ENCODE data around the gene RPUSD3.

Gene RPUSD3

GRCh38 chr3:9837701-9838582 lies 5.9 kb downstream of the RPUSD3 start:
- no peak for DNase-seq (ENCODE audit: low read depth, low spot score)
- H3K27ac ChIP-seq: no peak overlapping the region

GRCh38 chr3:9834520-9835380 lies 9.1 kb downstream of the RPUSD3 start:
- DNase-seq (ENCODE audit: low read depth, low spot score): no peak
- no peak overlapping the region for H3K27ac ChIP-seq

GRCh38 chr3:9833078-9833477 lies 10.7 kb downstream of the RPUSD3 start:
- no peak overlapping the region for H3K27ac ChIP-seq
- no peak for DNase-seq (ENCODE audit: low read depth, low spot score)

- H3K27ac ChIP-seq: no peak overlapping the region
- DNase-seq (ENCODE audit: low read depth, low spot score): no peak
Measured at GRCh38 chr3:9831253-9831652, 12.6 kb downstream of the RPUSD3 start.

- DNase-seq (ENCODE audit: low read depth, low spot score): no peak
- no peak overlapping the region for H3K27ac ChIP-seq
Measured at GRCh38 chr3:9828801-9829755, 14.7 kb downstream of the RPUSD3 start.

GRCh38 chr3:9826815-9827573 lies 16.8 kb downstream of the RPUSD3 start:
- DNase-seq (ENCODE audit: low read depth, low spot score): no peak
- no peak overlapping the region for H3K27ac ChIP-seq

GRCh38 chr3:9825451-9826040 lies 18.3 kb downstream of the RPUSD3 start:
- H3K27ac ChIP-seq: no peak overlapping the region
- DNase-seq (ENCODE audit: low read depth, low spot score): no peak

DNA sequence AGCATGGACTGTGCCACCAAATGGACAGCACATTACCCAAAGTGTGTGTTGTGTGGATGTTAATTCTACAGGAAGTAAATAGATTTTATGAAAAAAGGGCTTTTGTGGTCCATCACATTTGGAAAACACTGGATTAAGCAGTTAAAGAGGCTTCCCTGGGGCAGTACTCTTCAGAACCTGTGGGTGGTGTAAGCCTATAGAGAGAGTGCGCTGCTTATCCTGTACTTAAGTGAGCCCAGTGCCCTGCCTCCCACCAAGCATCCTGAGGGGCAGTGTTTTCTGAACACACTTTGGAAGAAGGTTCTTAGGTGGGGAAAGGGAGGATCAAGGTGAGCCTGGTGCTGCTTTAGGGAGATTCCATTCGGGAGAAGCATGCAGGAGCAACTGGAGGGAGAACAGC lies 22.9 kb downstream of the RPUSD3 start:
- no peak overlapping the region for H3K27ac ChIP-seq
- no peak for DNase-seq (ENCODE audit: low read depth, low spot score)

GRCh38 chr3:9820543-9820942 lies 23.3 kb downstream of the RPUSD3 start:
- no peak for DNase-seq (ENCODE audit: low read depth, low spot score)
- H3K27ac ChIP-seq: no peak overlapping the region

DNA sequence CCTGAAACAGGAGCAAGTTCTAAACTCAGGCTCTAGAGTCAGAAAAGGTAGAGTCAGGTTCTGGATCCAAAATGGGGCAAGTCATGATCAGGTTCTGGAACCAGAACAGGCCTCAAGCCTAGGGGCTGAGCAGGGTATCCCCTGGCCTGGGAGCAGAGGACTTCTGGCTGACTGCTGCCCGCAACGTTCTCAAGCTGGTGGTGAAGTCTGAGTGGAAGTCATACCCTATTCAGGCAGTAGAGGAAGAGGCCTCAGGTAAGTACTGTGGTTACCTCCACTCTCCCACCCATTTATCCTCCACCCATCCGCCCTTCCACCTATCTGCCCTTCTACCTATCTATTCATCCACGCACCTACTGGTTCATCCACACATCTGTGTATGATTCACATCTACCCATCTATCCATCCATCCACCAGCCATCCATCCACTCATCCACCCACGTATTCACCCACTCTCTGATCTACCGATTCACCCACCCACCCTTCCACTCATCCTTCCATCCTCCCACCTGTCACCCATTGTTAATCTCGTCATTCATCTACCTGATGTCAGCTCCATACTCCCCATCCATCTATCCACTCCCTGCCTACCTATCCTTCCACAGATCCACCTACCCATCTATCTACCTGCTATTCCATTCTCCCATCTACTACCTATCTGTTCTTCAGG lies 25.0 kb downstream of the RPUSD3 start:
- DNase-seq (ENCODE audit: low read depth, low spot score): no peak
- H3K27ac ChIP-seq: no peak overlapping the region

- no peak overlapping the region for H3K27ac ChIP-seq
- DNase-seq (ENCODE audit: low read depth, low spot score): no peak
Measured at GRCh38 chr3:9817436-9817835, 26.4 kb downstream of the RPUSD3 start.

GRCh38 chr3:9815986-9816385 lies 27.8 kb downstream of the RPUSD3 start:
- no peak for DNase-seq (ENCODE audit: low read depth, low spot score)
- H3K27ac ChIP-seq: no peak overlapping the region

- H3K27ac ChIP-seq: no peak overlapping the region
- no peak for DNase-seq (ENCODE audit: low read depth, low spot score)
Measured at GRCh38 chr3:9812870-9813483, 30.8 kb downstream of the RPUSD3 start.

GRCh38 chr3:9810846-9811245 lies 33.0 kb downstream of the RPUSD3 start:
- no peak overlapping the region for H3K27ac ChIP-seq
- DNase-seq (ENCODE audit: low read depth, low spot score): no peak

DNA sequence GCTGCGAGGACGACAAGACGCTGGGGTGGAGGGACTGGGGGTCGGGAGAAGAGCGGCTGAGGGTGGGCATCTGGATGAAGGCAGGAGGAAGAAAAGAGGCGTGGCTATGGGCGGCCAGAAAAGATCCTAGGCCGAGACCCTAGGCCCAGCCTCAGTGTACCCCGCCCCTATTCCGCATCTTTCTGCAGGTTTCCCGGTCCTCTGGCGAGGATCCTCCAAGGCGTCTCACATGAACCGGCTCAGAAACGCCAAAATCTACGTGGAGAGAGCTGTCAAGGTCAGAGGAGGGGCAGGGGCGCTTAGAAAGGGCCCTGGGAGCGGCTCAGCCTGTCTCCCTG lies 33.4 kb downstream of the RPUSD3 start:
- no peak for DNase-seq (ENCODE audit: low read depth, low spot score)
- peak overlapping the region; percentile 72 for H3K27ac ChIP-seq

DNA sequence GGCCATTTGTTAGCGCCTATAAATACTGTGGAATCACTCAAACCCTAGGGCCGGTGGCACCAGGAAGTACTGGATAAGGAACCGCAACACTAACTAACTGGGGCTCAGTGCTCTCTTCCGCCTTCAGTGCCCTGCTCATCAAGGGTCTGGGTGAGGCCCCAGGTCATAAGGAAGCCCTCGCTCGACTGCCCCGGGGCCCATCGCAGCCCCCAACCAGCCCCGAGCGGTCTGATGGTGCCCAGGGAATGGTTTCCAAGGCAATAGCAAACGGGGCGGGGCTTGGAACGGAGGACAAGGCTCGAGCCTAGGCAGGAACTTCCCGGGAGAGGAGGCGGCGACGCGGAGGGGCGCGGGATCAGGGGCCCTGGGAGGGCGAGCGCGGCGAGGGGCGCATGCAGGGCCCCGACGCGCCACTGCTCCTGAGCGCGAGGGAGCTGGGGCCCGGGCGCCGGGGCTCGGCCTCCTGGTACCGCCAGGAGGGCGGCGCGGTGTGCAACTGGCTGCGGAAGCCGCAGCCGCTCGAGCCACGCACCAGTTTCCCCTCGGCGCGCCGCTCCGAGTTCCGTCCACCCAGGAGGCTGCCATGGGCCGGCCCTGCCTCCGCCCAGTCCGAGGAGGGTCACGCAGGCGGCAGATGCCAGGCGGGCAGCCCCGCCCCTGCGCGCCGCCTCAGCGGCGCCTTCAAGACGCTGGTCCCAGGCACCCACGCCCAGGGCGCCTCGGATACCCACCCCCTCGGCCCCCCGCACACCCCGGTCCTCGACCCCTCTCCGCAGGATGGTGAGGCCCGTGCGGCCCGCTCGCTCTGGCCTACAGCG lies 34.0 kb downstream of the RPUSD3 start, which contains the start of gene TTLL3:
Gene TTLL3 (plus strand): TSS at position 648 of the 818 bp plus-strand sequence. CDS start 400 bp downstream, outside the sequence.
- H3K27ac ChIP-seq: peak within 1 kb of the TSS; percentile 72
- no peak for DNase-seq (ENCODE audit: low read depth, low spot score)

GRCh38 chr3:9809239-9809614 lies 34.6 kb downstream of the RPUSD3 start:
- DNase-seq (ENCODE audit: low read depth, low spot score): no peak
- H3K27ac ChIP-seq: peak overlapping the region; percentile 72

Measured in epithelial cell of prostate (primary cell).